Central memory CD8-positive, alpha-beta T cell (primary cell): ENCODE measurements around the gene OTOP1.
"Not testable (repeated sequence)": the region's sequence is repeated elsewhere in the genome, so short reads cannot be mapped to it uniquely, and the experiment has no call there.

ENCODE experiments used
- ATAC-seq: fragments of 150-1000 bp; cut with Tn5 transposase; replicated peaks from 2 replicates; pipeline ENCODE4 v1.10.0; 2022; ENCODE audit warnings: mild to moderate bottlenecking, moderate FRiP score, moderate number of reproducible peaks; ENCODE audit not compliant: poor library complexity, severe bottlenecking; ENCODE audit errors: extremely low read depth
- DNase-seq, 2 donors: peaks; one replicate each; pipeline ENCODE4 v3.0.0; 2021; ENCODE audit warnings: low spot score in 2 of 2
- H3K27ac Mint-ChIP-seq: one replicate; pipeline ENCODE4 v1.8.0; 2022; ENCODE audit warnings: low read depth, mild to moderate bottlenecking, moderate library complexity, mixed read lengths
- H3K27me3 Mint-ChIP-seq: one replicate; pipeline ENCODE4 v1.8.0; 2022; ENCODE audit warnings: mixed read lengths
- H3K36me3 Mint-ChIP-seq: one replicate; pipeline ENCODE4 v1.8.0; 2022; ENCODE audit warnings: mild to moderate bottlenecking, moderate library complexity, mixed read lengths; ENCODE audit not compliant: insufficient read depth
- H3K4me1 Mint-ChIP-seq: one replicate; pipeline ENCODE4 v1.8.0; 2022; ENCODE audit warnings: mixed read lengths
- H3K4me3 Mint-ChIP-seq: one replicate; pipeline ENCODE4 v1.8.0; 2022; ENCODE audit warnings: mild to moderate bottlenecking, moderate library complexity, mixed read lengths
- H3K9me3 Mint-ChIP-seq: one replicate; pipeline ENCODE4 v1.8.0; 2022; ENCODE audit warnings: mixed read lengths

The OTOP1 gene

GRCh38 chr4:4254666-4255065 is 27.9 kb upstream of the OTOP1 start:
- Mint-ChIP-seq H3K9me3 (no peaks in the 10 kb centered on the region), H3K27ac (no peak overlapping the region), H3K27me3 (peaks cover 11% of the 10 kb centered on the region), H3K4me3 (no peak overlapping the region), H3K36me3 (peaks cover 1% of the 10 kb centered on the region), H3K4me1 (no peaks in the 10 kb centered on the region)
- DNase-seq (no peak), ATAC-seq (no peak)

GRCh38 chr4:4254199-4254598 is 27.5 kb upstream of the OTOP1 start:
- ATAC-seq, result no peak
- H3K4me3 Mint-ChIP-seq, result no peak overlapping the region
- H3K27me3 Mint-ChIP-seq, result peaks cover 11% of the 10 kb centered on the region
- H3K9me3 Mint-ChIP-seq, result no peaks in the 10 kb centered on the region
- H3K4me1 Mint-ChIP-seq, result peaks cover 2% of the 10 kb centered on the region
- peaks cover 1% of the 10 kb centered on the region for H3K36me3 Mint-ChIP-seq
- no peak for DNase-seq
- no peak overlapping the region for H3K27ac Mint-ChIP-seq

GRCh38 chr4:4249866-4250265 is 23.1 kb upstream of the OTOP1 start:
- Mint-ChIP-seq H3K4me1 (peaks cover 28% of the 10 kb centered on the region), H3K27ac (no peak overlapping the region), H3K4me3 (no peak overlapping the region), H3K36me3 (peaks cover 16% of the 10 kb centered on the region), H3K9me3 (no peaks in the 10 kb centered on the region), H3K27me3 (peaks cover 10% of the 10 kb centered on the region)
- DNase-seq (no peak), ATAC-seq (no peak)

- not testable (repeated sequence) for H3K27me3 Mint-ChIP-seq, ATAC-seq, DNase-seq, H3K9me3 Mint-ChIP-seq
- H3K4me3 Mint-ChIP-seq, result peak overlapping the region; percentile 96
- peaks cover 28% of the 10 kb centered on the region for H3K4me1 Mint-ChIP-seq
- peaks cover 16% of the 10 kb centered on the region for H3K36me3 Mint-ChIP-seq
- peak overlapping the region; percentile 98 for H3K27ac Mint-ChIP-seq
Observed at GRCh38 chr4:4249342-4249741, 22.6 kb upstream of the OTOP1 start.

- DNase-seq (no peak), ATAC-seq (no peak)
- H3K27ac Mint-ChIP-seq, result peak overlapping the region; percentile 98
- H3K4me3 Mint-ChIP-seq, result peak overlapping the region; percentile 96
- peaks cover 16% of the 10 kb centered on the region for H3K36me3 Mint-ChIP-seq
- no peaks in the 10 kb centered on the region for H3K9me3 Mint-ChIP-seq
- peaks cover 28% of the 10 kb centered on the region for H3K4me1 Mint-ChIP-seq
- H3K27me3 Mint-ChIP-seq, result no peaks in the 10 kb centered on the region
Observed at GRCh38 chr4:4248885-4249203, 22.1 kb upstream of the OTOP1 start.

GRCh38 chr4:4248029-4248884 is 21.5 kb upstream of the OTOP1 start, which contains the start of gene TMEM128:
Gene TMEM128, minus strand, starts transcription at chr4:4248223. Its CDS starts 21 bp downstream, at chr4:4248202.
- peaks cover 28% of the 10 kb centered on the region for H3K4me1 Mint-ChIP-seq

GRCh38 chr4:4247696-4248028 is 20.9 kb upstream of the OTOP1 start:
- Mint-ChIP-seq H3K27me3 (no peaks in the 10 kb centered on the region), H3K4me3 (peak overlapping the region; percentile 96), H3K9me3 (no peaks in the 10 kb centered on the region), H3K36me3 (peaks cover 22% of the 10 kb centered on the region), H3K4me1 (peaks cover 28% of the 10 kb centered on the region), H3K27ac (peak overlapping the region; percentile 98)
- peak in 1 of 2 donors; percentile 15 for DNase-seq
- ATAC-seq, result peak; percentile 42

More at GRCh38 chr4:4248029-4248884, 21.5 kb upstream of the OTOP1 start, which contains the start of gene TMEM128:
- Mint-ChIP-seq H3K9me3 (no peaks in the 10 kb centered on the region), H3K27ac (peak within 1 kb of the TSS; percentile 98), H3K36me3 (peaks cover 18% of the 10 kb centered on the region), H3K4me3 (peak within 1 kb of the TSS; percentile 96), H3K27me3 (no peaks in the 10 kb centered on the region)
- ATAC-seq (peak; percentile 95), DNase-seq (peak; percentile 87 to 88)

GRCh38 chr4:4245172-4245571 is 18.4 kb upstream of the OTOP1 start:
- Mint-ChIP-seq H3K4me3 (no peak overlapping the region), H3K27ac (no peak overlapping the region)

GRCh38 chr4:4239551-4239950 is 12.8 kb upstream of the OTOP1 start:
- H3K27ac Mint-ChIP-seq, result not testable (repeated sequence)

More at GRCh38 chr4:4245172-4245571, 18.4 kb upstream of the OTOP1 start:
- DNase-seq (no peak), ATAC-seq (no peak)
- peaks cover 33% of the 10 kb centered on the region for H3K4me1 Mint-ChIP-seq
- H3K9me3 Mint-ChIP-seq, result no peaks in the 10 kb centered on the region
- peaks cover 39% of the 10 kb centered on the region for H3K36me3 Mint-ChIP-seq
- H3K27me3 Mint-ChIP-seq, result no peaks in the 10 kb centered on the region

GRCh38 chr4:4233610-4234009 is 6.9 kb upstream of the OTOP1 start:
- ATAC-seq (no peak), DNase-seq (no peak)
- peaks cover 7% of the 10 kb centered on the region for H3K27me3 Mint-ChIP-seq
- no peak overlapping the region for H3K4me3 Mint-ChIP-seq
- H3K36me3 Mint-ChIP-seq, result peaks cover 19% of the 10 kb centered on the region
- no peaks in the 10 kb centered on the region for H3K4me1 Mint-ChIP-seq
- no peaks in the 10 kb centered on the region for H3K9me3 Mint-ChIP-seq
- no peak overlapping the region for H3K27ac Mint-ChIP-seq

More at GRCh38 chr4:4239551-4239950, 12.8 kb upstream of the OTOP1 start:
- H3K36me3 Mint-ChIP-seq, result peaks cover 51% of the 10 kb centered on the region
- H3K9me3 Mint-ChIP-seq, DNase-seq, ATAC-seq, H3K4me3 Mint-ChIP-seq, H3K27me3 Mint-ChIP-seq: not testable (repeated sequence)
- H3K4me1 Mint-ChIP-seq, result peaks cover 16% of the 10 kb centered on the region

GRCh38 chr4:4228356-4228668 is 1.6 kb upstream of the OTOP1 start:
- Mint-ChIP-seq H3K4me3 (no peak overlapping the region), H3K27me3 (peaks cover 54% of the 10 kb centered on the region), H3K4me1 (peaks cover 8% of the 10 kb centered on the region), H3K27ac (no peak overlapping the region), H3K9me3 (no peaks in the 10 kb centered on the region), H3K36me3 (peaks cover 2% of the 10 kb centered on the region)
- DNase-seq (no peak), ATAC-seq (no peak)

GRCh38 chr4:4227510-4228355 is 1.0 kb upstream of the OTOP1 start:
- ATAC-seq (no peak), DNase-seq (no peak)
- Mint-ChIP-seq H3K36me3 (peaks cover 2% of the 10 kb centered on the region), H3K27ac (no peak overlapping the region), H3K9me3 (no peaks in the 10 kb centered on the region), H3K4me1 (peaks cover 8% of the 10 kb centered on the region), H3K4me3 (no peak overlapping the region), H3K27me3 (peaks cover 60% of the 10 kb centered on the region)
